K562 (cell line): ENCODE results near the gene COMMD1. TPM values are rescaled to one million over a fixed set of nuclear protein-coding genes. Genes with fewer than 3 reads are reported as not detected.

Source experiments
- BRD9 ChIP-seq: fragments of 450-650 bp; IDR thresholded peaks from 2 replicates; pipeline ENCODE4 v1.6.1; 2018; ENCODE audit warnings: low read depth; ENCODE audit not compliant: partially characterized antibody
- CREM ChIP-seq: IDR thresholded peaks from 2 replicates; pipeline ENCODE4 v1.6.1; 2014; ENCODE audit warnings: antibody characterized with exemption, low read depth
- DMBX1 ChIP-seq: fragments of 250-450 bp; sonication (Bioruptor Pico); IDR thresholded peaks from 2 replicates; pipeline ENCODE4 v1.8.0; 2022; ENCODE audit warnings: inconsistent platforms, mild to moderate bottlenecking, moderate library complexity, borderline replicate concordance
- EHMT2 ChIP-seq: fragments of 450-650 bp; IDR thresholded peaks from 2 replicates; pipeline ENCODE4 v1.6.1; 2018; ENCODE audit warnings: antibody characterized with exemption
- HDAC6 ChIP-seq: IDR thresholded peaks from 2 replicates; pipeline ENCODE4 v1.6.1; 2012; ENCODE audit warnings: low read depth, mild to moderate bottlenecking, control low read depth, inconsistent platforms, low read length, moderate library complexity
- MEF2A ChIP-seq: IDR thresholded peaks from 2 replicates; pipeline ENCODE4 v1.6.1; 2011; ENCODE audit warnings: low read depth, mild to moderate bottlenecking, low read length, moderate library complexity; ENCODE audit not compliant: control insufficient read depth
- SMAD3 ChIP-seq: fragments of 450-650 bp; formaldehyde crosslinking; conservative IDR thresholded peaks from 2 replicates; pipeline ENCODE4 v1.4.0; 2020; ENCODE audit warnings: mild to moderate bottlenecking
- STAG1 ChIP-seq: sonication (generic); formaldehyde crosslinking; IDR thresholded peaks from 2 replicates; pipeline ENCODE4 v1.5.0; 2020; ENCODE audit warnings: missing genetic modification reagents, borderline replicate concordance
- TCFL5 ChIP-seq: fragments of 250-450 bp; sonication (Bioruptor Pico); conservative IDR thresholded peaks from 2 replicates; pipeline ENCODE4 v1.6.1; 2021; ENCODE audit warnings: mild to moderate bottlenecking, moderate library complexity, matching md5 sums
- TEAD2 ChIP-seq: fragments of 450-650 bp; IDR thresholded peaks from 2 replicates; pipeline ENCODE4 v1.6.1; 2016; ENCODE audit warnings: missing genetic modification characterization, control low read depth, missing compliant biosample characterization
- ZFPM2 ChIP-seq: fragments of 250-450 bp; sonication (Bioruptor Pico); IDR thresholded peaks from 2 replicates; pipeline ENCODE4 v1.5.1; 2022; ENCODE audit warnings: mild to moderate bottlenecking
- ZNF444 ChIP-seq: fragments of 250-450 bp; sonication (Bioruptor Pico); IDR thresholded peaks from 2 replicates; pipeline ENCODE4 v1.4.0; 2020; ENCODE audit warnings: mild to moderate bottlenecking, moderate library complexity
- ZNF561 ChIP-seq: fragments of 450-650 bp; formaldehyde crosslinking; conservative IDR thresholded peaks from 2 replicates; pipeline ENCODE4 v1.4.0; 2020; ENCODE audit warnings: mild to moderate bottlenecking, moderate library complexity
- ZNF696 ChIP-seq: fragments of 250-450 bp; sonication (Bioruptor Pico); conservative IDR thresholded peaks from 2 replicates; pipeline ENCODE4 v1.4.0; 2020; ENCODE audit warnings: mild to moderate bottlenecking, moderate library complexity
- polyA plus RNA-seq, 8 experiments: library from polyadenylated mRNA; depleted of rRNA in 4 of 8; stranded (reverse) in 5 of 8; unstranded in 3 of 8; fragments of >200 nt; fragmentation: Nextera tagmentation in 2 of 8; fragmentation: Illumina TruSeq in 1 of 8; extraction: Ambion mirVana in 2 of 8; extraction: Trizol in 1 of 8; gene quantifications; 2 replicates each; pipeline versions ENCODE4 v1.2.1 to v1.2.3, GENCODE V29; 2011 to 2014; ENCODE audit warnings: inconsistent platforms in 1 of 8, missing spikeins in 1 of 8
- total RNA-seq, 7 experiments: library from RNA; depleted of rRNA in 6 of 7; stranded (reverse); fragments of >200 nt in 6 of 7; fragmentation: Illumina TruSeq in 2 of 7; extraction: Trizol in 2 of 7; gene quantifications; 2 replicates each; pipeline versions ENCODE4 v1.2.1 to v1.2.3, GENCODE V29; 2011 to 2021; ENCODE audit warnings: low replicate concordance in 1 of 7
- TF ChIP-seq, protein P1 (sequence below): fragments of 450-650 bp; IDR thresholded peaks from 2 replicates; pipeline ENCODE4 v1.6.1; 2016; ENCODE audit warnings: mild to moderate bottlenecking

COMMD1 gene
- total and polyA plus RNA-seq, 9 of the 15 experiments (the other 6 are each of a cell fraction or from before 2014, with no cell fraction given), result 14.4 to 77.0 (median 21.4) TPM

DNA sequence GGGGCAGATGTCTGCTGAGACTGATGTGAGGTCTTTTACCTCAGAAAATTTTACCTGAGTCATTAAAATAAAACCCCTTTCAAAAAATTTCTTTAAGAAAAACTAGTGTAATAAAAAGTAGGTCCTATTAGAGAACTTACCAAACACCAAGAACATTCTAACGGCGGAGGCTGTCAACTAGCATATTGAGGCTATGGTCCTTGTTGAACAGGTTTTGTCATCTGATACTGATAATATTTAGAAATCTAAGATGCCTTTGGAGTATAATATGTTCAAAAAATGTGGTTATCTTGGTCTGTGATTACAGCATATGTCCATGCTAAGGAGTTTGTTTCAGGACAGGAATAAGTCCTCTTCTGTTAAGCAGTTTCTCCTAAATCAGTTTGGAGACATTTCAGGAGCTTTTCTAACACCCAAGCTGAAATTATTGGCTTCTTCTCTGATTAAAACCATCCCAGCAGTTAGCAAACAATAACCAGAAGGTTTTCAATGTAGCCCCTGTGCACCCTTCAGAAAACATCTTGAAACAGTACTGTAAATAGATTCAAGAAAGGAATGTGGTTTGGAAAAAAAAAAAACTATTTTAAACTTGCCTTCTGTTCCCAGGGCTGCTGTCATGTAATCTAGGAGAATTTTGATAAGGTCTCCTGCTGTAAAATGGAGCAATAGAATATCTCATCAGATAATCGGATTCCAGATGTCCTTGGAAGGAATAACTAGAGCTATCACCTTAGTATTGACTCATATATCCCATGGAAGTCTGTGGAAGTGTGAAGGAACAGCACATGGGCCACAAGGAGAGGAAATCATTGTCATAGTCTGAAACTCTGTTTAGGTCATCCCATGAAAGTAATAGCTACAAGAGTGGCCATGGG, 231.7 kb downstream of the COMMD1 start (continued):
- TF ChIP-seq STAG1 (CRISPR knock-in tag) (no peak), CREM (no peak), DMBX1 (CRISPR knock-in tag) (no peak), HDAC6 (no peak), ZFPM2 (CRISPR knock-in tag) (no peak), MEF2A (no peak), BRD9 (no peak), ZNF444 (CRISPR knock-in tag) (no peak), TEAD2 (tag) (no peak), EHMT2 (no peak), ZNF696 (CRISPR knock-in tag) (no peak), SMAD3 (no peak), ZNF561 (CRISPR knock-in tag) (no peak), TCFL5 (CRISPR knock-in tag) (no peak)
- TF ChIP-seq, protein P1, sequence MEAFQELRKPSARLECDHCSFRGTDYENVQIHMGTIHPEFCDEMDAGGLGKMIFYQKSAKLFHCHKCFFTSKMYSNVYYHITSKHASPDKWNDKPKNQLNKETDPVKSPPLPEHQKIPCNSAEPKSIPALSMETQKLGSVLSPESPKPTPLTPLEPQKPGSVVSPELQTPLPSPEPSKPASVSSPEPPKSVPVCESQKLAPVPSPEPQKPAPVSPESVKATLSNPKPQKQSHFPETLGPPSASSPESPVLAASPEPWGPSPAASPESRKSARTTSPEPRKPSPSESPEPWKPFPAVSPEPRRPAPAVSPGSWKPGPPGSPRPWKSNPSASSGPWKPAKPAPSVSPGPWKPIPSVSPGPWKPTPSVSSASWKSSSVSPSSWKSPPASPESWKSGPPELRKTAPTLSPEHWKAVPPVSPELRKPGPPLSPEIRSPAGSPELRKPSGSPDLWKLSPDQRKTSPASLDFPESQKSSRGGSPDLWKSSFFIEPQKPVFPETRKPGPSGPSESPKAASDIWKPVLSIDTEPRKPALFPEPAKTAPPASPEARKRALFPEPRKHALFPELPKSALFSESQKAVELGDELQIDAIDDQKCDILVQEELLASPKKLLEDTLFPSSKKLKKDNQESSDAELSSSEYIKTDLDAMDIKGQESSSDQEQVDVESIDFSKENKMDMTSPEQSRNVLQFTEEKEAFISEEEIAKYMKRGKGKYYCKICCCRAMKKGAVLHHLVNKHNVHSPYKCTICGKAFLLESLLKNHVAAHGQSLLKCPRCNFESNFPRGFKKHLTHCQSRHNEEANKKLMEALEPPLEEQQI, result no peak
